AG04450 (cell line): ENCODE results near the gene PRPF40B. TPM values are rescaled to one million over a fixed set of nuclear protein-coding genes. Genes with fewer than 3 reads are reported as not detected.
A peak's percentile ranks its signal among the peaks of the same experiment; 100 is the strongest.

ENCODE experiments used
- CTCF ChIA-PET: fragments of 300-600, 350-600 bp; formaldehyde crosslinking; extraction: SDS; loops from one replicate; lab custom pipeline; 2022; ENCODE audit warnings: antibody characterized with exemption, inconsistent platforms; lab: Charles Lee
- POLR2A ChIA-PET: fragments of 350-600 bp; formaldehyde crosslinking; extraction: SDS; loops from one replicate; lab custom pipeline; 2021; ENCODE audit warnings: antibody characterized with exemption, inconsistent platforms; lab: Yijun Ruan, JAX
- DNase-seq: peaks from one replicate; pipeline ENCODE4 v3.0.0-alpha.2; 2011; ENCODE audit warnings: low read depth, low spot score
- H3K27ac ChIP-seq: one replicate; pipeline ENCODE4 v1.5.1; 2012; ENCODE audit warnings: low read depth, low read length, control low read depth
- H3K27me3 ChIP-seq: one replicate; pipeline ENCODE4 v1.6.0; 2012; ENCODE audit warnings: low read length; ENCODE audit not compliant: control insufficient read depth, insufficient read depth
- H3K4me3 ChIP-seq: 2 replicates; pipeline ENCODE4 v1.5.1; 2011; ENCODE audit warnings: mild to moderate bottlenecking, low read depth, low read length, control low read depth
- H3K9me3 ChIP-seq: 2 replicates; pipeline ENCODE4 v1.5.1; 2012; ENCODE audit warnings: low read length; ENCODE audit not compliant: control insufficient read depth, insufficient read depth
- polyA plus RNA-seq: library from polyadenylated mRNA; depleted of rRNA; stranded (reverse); fragments of >200 nt; gene quantifications from 2 replicates; pipeline ENCODE4 v1.2.3, GENCODE V29; 2011
- TF ChIP-seq, protein P1 (sequence below): IDR thresholded peaks from 2 replicates; pipeline ENCODE4 v1.5.1; 2011; ENCODE audit warnings: low read depth, low read length, control low read depth, inconsistent platforms

Gene PRPF40B
- polyA plus RNA-seq, 1 experiment, result 9.0 TPM

DNA sequence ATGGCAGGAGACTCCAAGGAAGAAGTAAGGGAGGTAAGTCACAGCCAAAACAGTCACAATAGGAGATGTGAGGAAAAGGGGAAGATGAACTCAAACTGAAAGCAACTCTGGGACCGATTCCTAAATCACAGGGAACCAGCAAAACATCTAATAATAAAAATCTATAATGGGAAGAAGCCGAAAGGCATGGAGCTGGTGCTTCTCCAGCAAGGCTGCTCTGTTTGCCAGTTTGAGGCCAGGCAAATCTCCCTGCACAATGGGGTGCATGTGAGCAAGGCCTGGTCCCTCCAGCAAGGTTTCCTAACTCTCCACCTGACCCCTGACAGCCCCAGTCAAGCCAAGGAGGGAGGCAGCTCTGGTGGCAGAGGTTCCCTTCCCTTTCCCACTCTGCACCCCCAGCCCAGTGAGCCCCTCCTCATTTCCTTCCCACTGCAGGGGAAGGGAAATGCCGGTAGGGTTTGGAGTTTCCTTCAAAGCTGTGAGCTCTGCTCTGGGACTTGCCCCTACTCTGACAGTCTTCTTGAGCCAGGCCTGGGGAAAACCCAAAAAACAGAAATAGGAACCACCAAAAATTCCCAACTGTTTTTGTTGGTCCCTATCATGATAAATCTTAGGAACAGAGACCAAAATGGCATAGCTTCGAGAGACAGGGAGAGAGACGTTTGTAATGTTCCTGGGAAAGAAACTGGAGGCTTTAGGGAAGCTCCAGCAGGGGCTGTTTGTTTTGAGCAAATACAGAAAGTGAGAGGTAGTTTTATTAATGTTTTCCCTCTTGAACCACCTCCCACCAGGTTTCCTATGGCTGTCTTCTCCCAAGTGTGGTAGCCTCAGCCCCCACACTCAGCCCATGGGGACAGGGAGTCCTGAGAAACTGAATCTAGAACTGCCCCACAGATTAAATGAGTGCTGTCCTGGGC, 49.2 kb downstream of the PRPF40B start:
- TF ChIP-seq, protein P1, sequence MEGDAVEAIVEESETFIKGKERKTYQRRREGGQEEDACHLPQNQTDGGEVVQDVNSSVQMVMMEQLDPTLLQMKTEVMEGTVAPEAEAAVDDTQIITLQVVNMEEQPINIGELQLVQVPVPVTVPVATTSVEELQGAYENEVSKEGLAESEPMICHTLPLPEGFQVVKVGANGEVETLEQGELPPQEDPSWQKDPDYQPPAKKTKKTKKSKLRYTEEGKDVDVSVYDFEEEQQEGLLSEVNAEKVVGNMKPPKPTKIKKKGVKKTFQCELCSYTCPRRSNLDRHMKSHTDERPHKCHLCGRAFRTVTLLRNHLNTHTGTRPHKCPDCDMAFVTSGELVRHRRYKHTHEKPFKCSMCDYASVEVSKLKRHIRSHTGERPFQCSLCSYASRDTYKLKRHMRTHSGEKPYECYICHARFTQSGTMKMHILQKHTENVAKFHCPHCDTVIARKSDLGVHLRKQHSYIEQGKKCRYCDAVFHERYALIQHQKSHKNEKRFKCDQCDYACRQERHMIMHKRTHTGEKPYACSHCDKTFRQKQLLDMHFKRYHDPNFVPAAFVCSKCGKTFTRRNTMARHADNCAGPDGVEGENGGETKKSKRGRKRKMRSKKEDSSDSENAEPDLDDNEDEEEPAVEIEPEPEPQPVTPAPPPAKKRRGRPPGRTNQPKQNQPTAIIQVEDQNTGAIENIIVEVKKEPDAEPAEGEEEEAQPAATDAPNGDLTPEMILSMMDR, result no peak
- DNase-seq, result no peak
- Histone ChIP-seq H3K27me3 (no peaks in the 10 kb centered on the region), H3K27ac (peak overlapping the region; percentile 99), H3K4me3 (no peak overlapping the region; the same call in 1 of the 2 replicates), H3K9me3 (no peaks in the 10 kb centered on the region)
- ChIA-PET POLR2A (interaction anchor here (1.1 to 2.8 kb wide), 6 partner anchors 9 to 69 kb away, joined by 4 to 22 read pairs (median 10); partner anchors contain the start of genes FMNL3 and TMBIM6), CTCF (interaction anchor here (0.9 to 2.9 kb wide), 11 partner anchors 8 to 69 kb away, joined by 3 to 13 read pairs (median 7); partner anchors contain the start of gene TMBIM6)

DNA sequence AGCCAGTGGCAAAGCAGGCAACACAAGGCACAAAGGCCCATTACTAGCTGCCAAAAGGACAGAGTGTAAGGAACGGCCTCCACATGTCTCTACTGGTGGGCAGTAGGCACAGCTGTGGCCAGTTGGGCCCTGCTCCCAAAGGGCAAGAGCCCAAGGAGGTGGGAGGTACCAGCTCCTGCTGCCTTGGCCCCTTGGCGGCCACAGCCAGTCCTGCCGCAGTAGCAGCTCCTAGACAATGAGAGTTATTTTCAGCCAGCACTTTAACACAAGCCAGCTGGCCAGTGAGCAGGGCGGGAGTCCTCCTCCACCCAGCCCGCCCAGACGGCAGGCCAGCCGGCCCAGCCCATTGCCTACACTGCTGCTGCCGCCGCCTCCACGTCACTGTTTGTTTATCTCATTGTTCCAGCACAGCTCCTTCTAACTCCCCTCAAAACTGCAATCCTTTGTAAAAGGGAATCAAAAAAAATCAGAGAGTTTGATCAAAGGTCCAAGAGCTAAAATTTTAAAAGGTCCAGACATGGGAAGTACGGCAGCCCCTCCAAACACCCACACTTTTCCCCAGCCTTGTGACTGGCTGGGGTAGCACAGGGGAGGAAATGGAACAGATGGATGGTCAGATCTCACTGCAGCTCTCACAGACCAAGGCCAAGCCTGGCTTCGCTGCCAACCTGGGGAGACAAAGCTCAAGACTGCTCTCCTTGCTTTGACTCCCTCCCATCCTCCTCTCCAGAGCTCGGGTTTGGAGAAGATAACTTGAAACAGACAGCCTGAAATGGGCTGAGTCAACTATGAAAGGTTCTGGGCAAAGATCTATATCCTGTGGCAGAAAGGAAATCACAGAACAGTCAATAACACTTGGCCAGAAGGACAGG, 50.3 kb downstream of the PRPF40B start:
- Histone ChIP-seq H3K9me3 (no peaks in the 10 kb centered on the region), H3K27me3 (no peaks in the 10 kb centered on the region), H3K4me3 (peak overlapping the region; percentile 34), H3K27ac (peak overlapping the region; percentile 99)
- ChIA-PET POLR2A (interaction anchor here (0.6 to 2.8 kb wide), 10 partner anchors 10 to 543 kb away, joined by 3 to 22 read pairs (median 6); partner anchors contain the start of genes FMNL3 and TMBIM6), CTCF (interaction anchor here (0.5 to 2.9 kb wide), 15 partner anchors 9 to 699 kb away, joined by 3 to 13 read pairs (median 5); partner anchors contain the start of gene TMBIM6)
- TF ChIP-seq, protein P1, result peak; percentile 46
- DNase-seq, result peak; percentile 88

DNA sequence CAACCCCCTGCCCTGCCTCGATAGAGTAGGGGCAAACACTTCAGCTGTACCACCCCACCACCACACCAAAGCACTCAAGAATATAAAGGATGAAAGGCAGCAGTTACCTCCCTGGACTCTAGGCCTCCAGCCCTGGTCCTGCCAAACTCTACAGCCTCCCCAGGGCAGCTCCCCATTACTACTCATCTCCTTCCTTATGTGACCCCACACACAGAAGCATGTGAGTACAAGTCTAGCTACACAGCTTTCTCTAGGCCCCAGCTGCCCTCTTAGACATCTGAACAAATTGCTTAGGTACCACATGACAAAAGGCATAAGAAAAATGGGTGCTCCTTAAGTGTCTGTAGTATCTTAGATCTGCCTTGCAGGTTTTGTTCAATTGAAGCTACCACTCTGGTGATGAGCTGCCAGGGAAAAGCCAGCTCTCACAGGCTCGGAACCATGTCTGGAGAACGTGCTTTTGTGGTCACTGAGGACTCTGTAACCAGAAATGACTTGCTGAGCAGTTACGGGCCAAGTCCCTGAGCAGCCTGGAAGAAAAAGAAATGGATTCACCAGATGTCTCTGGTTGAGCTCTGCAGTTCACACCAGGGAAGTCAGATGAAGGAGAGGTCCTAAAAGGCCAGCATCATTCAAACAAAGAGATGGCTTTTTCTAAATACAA, 51.1 kb downstream of the PRPF40B start:
- CTCF ChIA-PET, result interaction anchor here (0.7 to 2.9 kb wide), 11 partner anchors 8 to 67 kb away, joined by 3 to 13 read pairs (median 5); partner anchors contain the start of gene TMBIM6
- Histone ChIP-seq H3K9me3 (no peaks in the 10 kb centered on the region), H3K27ac (peak overlapping the region; percentile 99), H3K27me3 (no peaks in the 10 kb centered on the region), H3K4me3 (no peak overlapping the region)
- POLR2A ChIA-PET, result interaction anchor here (0.8 to 2.8 kb wide), 7 partner anchors 11 to 544 kb away, joined by 3 to 22 read pairs (median 6); partner anchors contain the start of gene FMNL3
- no peak for DNase-seq
- TF ChIP-seq, protein P1, result no peak

DNA sequence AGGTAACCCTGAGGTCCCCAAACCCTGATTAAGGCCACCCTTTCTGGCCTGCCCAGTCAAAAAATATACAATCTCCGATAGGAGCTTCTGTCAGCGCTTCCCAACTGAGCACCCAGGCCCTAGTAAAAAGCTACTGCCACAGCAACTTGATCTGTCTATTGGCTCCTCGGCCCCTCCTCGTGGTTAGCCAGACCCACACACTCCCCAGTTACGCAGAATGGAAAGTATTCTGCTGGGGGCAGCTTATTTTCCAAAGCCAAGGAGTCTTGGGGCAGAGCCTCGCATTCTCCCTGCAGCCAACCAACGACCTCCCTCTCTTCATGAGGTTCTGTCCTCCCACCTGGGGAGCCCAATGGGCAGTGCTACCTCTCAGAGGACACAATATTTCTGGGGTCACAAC, 51.8 kb downstream of the PRPF40B start:
- H3K9me3 ChIP-seq, result no peaks in the 10 kb centered on the region
- TF ChIP-seq, protein P1, result no peak
- peak overlapping the region; percentile 99 for H3K27ac ChIP-seq
- H3K27me3 ChIP-seq, result no peaks in the 10 kb centered on the region
- ChIA-PET POLR2A (interaction anchor here (0.6 to 2.8 kb wide), 2 partner anchors 31 to 544 kb away, joined by 4 to 22 read pairs; partner anchors contain the start of genes FMNL3 and TUBA1B), CTCF (interaction anchor here (0.7 to 2.9 kb wide), 6 partner anchors 15 to 66 kb away, joined by 3 to 13 read pairs (median 4); partner anchors contain the start of gene TMBIM6)
- DNase-seq, result no peak
- no peak overlapping the region for H3K4me3 ChIP-seq
